H1 (cell line): Measurements from ENCODE around the gene ADGB.

Experiments used
- BCL11A ChIP-seq, 2 experiments: IDR thresholded peaks; one replicate each; pipeline ENCODE4 v1.6.1; 2011; ENCODE audit warnings: low read depth in 2 of 2, low read length in 2 of 2, mild to moderate bottlenecking in 2 of 2
- CBX5 ChIP-seq: fragments of 300-800, 300-1000 bp; sonication (generic); IDR thresholded peaks from 2 replicates; pipeline ENCODE4 v1.7.1; 2016; ENCODE audit warnings: antibody characterized with exemption, low read length, low read depth
- CEBPB ChIP-seq: IDR thresholded peaks from 2 replicates; pipeline ENCODE4 v1.6.1; 2012; ENCODE audit warnings: low read depth, low read length
- CHD1 ChIP-seq: IDR thresholded peaks from 2 replicates; pipeline ENCODE4 v1.6.1; 2012; ENCODE audit warnings: low read depth, low read length, improper control_type of control experiment
- CTCF ChIP-seq, 3 experiments: IDR thresholded peaks; 1 replicate in 2 of 3; 2 replicates in 1 of 3; pipeline versions ENCODE4 v1.5.1 to v1.6.1; 2011; ENCODE audit warnings: low read length in 3 of 3, mild to moderate bottlenecking in 3 of 3, inconsistent platforms in 2 of 3, low read depth in 1 of 3, moderate library complexity in 1 of 3; ENCODE audit not compliant: insufficient read depth in 1 of 3; ENCODE audit errors: control extremely low read depth in 1 of 3
- JUND ChIP-seq: IDR thresholded peaks from 2 replicates; pipeline ENCODE4 v1.6.1; 2011; ENCODE audit warnings: mild to moderate bottlenecking, improper control_type of control experiment, low read length
- MAX ChIP-seq: IDR thresholded peaks from 2 replicates; pipeline ENCODE4 v1.6.1; 2012; ENCODE audit warnings: inconsistent platforms
- POLR2AphosphoS5 ChIP-seq: IDR thresholded peaks from 2 replicates; pipeline ENCODE4 v1.6.1; 2011; ENCODE audit warnings: low read depth, low read length
- RNF2 ChIP-seq: fragments of 200-900, 300-1000 bp; sonication (generic); IDR thresholded peaks from 2 replicates; pipeline ENCODE4 v1.7.1; 2016; ENCODE audit warnings: borderline replicate concordance, low read depth, mild to moderate bottlenecking, antibody characterized with exemption, low read length; ENCODE audit not compliant: poor library complexity, severe bottlenecking; ENCODE audit errors: missing control alignments
- SIN3A ChIP-seq, 2 experiments: IDR thresholded peaks in 1 of 2; conservative IDR thresholded peaks in 1 of 2; 2 replicates each; pipeline ENCODE4 v1.6.1; 2011 to 2012; ENCODE audit warnings: low read length in 2 of 2, improper control_type of control experiment in 1 of 2, low read depth in 1 of 2, mild to moderate bottlenecking in 1 of 2
- TCF12 ChIP-seq: IDR thresholded peaks from 2 replicates; pipeline ENCODE4 v1.6.1; 2011; ENCODE audit warnings: low read depth, mild to moderate bottlenecking, low read length
- YY1 ChIP-seq: IDR thresholded peaks from 2 replicates; pipeline ENCODE4 v1.6.1; 2011; ENCODE audit warnings: low read depth, mild to moderate bottlenecking, low read length

GRCh38 chr6:146551545-146551944, 47.2 kb upstream of the ADGB start:
- TF ChIP-seq JUND = no peak
- TF ChIP-seq TCF12 = no peak
- no peak for TF ChIP-seq RNF2
- no peak for TF ChIP-seq CBX5
- TF ChIP-seq CTCF (IDR thresholded peaks at IDR 0.05; ENCODE audit: control extremely low read depth in 1 of 3, insufficient read depth in 1 of 3, low read depth in 1 of 3, low read length in 3 of 3) = no peak
- no peak for TF ChIP-seq CEBPB
- no peak for TF ChIP-seq POLR2AphosphoS5
- TF ChIP-seq SIN3A (conservative IDR thresholded peaks at IDR 0.05 in 1 of 2, IDR thresholded peaks at IDR 0.05 in 1 of 2; ENCODE audit: low read depth in 1 of 2, low read length in 2 of 2) = no peak
- TF ChIP-seq MAX = no peak
- no peak for TF ChIP-seq CHD1
- TF ChIP-seq BCL11A (IDR thresholded peaks at IDR 0.05; ENCODE audit: low read depth in 2 of 2, low read length in 2 of 2) = no peak
- TF ChIP-seq YY1 = no peak
